GM19025 (cell line): Measurements from ENCODE around the gene LAMA3.
"Not testable (repeated sequence)": the region's sequence is repeated elsewhere in the genome, so short reads cannot be mapped to it uniquely, and the experiment has no call there.

Experiments
- ATAC-seq: cut with Tn5 transposase; IDR thresholded peaks from one replicate; pipeline ENCODE4 v1.9.1; 2021; ENCODE audit warnings: mild to moderate bottlenecking, low read depth, moderate library complexity; ENCODE audit not compliant: unreplicated experiment

Gene LAMA3

GRCh38 chr18:23725827-23726661 is 36.8 kb downstream of the LAMA3 start:
- ATAC-seq: no peak

GRCh38 chr18:23727707-23728493 is 38.6 kb downstream of the LAMA3 start:
- no peak for ATAC-seq

GRCh38 chr18:23730857-23731256 is 41.6 kb downstream of the LAMA3 start:
- ATAC-seq: no peak

- no peak for ATAC-seq
These were observed 42.6 kb downstream of the LAMA3 start for GRCh38 chr18:23731861-23732260.

- ATAC-seq: no peak
These were observed 43.2 kb downstream of the LAMA3 start for GRCh38 chr18:23732439-23732838.

GRCh38 chr18:23733265-23733664 is 44.0 kb downstream of the LAMA3 start:
- not testable (repeated sequence) for ATAC-seq

- ATAC-seq: no peak
These were observed 44.6 kb downstream of the LAMA3 start for GRCh38 chr18:23733895-23734294.

- peak; percentile 69 for ATAC-seq
These were observed 45.8 kb downstream of the LAMA3 start for GRCh38 chr18:23735021-23735464.

GRCh38 chr18:23737578-23737977 is 48.3 kb downstream of the LAMA3 start:
- no peak for ATAC-seq

- no peak for ATAC-seq
These were observed 48.9 kb downstream of the LAMA3 start for GRCh38 chr18:23738151-23738550.

- no peak for ATAC-seq
These were observed 49.3 kb downstream of the LAMA3 start for GRCh38 chr18:23738575-23738974.

GRCh38 chr18:23740105-23740830 is 51.0 kb downstream of the LAMA3 start:
- ATAC-seq: no peak

GRCh38 chr18:23741967-23742366 is 52.7 kb downstream of the LAMA3 start:
- ATAC-seq: peak; percentile 53

- no peak for ATAC-seq
These were observed 54.6 kb downstream of the LAMA3 start for GRCh38 chr18:23743733-23744333.

GRCh38 chr18:23745366-23745765 is 56.1 kb downstream of the LAMA3 start:
- ATAC-seq: no peak

- no peak for ATAC-seq
These were observed 57.6 kb downstream of the LAMA3 start for GRCh38 chr18:23746851-23747250.

- ATAC-seq: no peak
These were observed 63.1 kb downstream of the LAMA3 start for GRCh38 chr18:23752363-23752762.

GRCh38 chr18:23752796-23753195 is 63.5 kb downstream of the LAMA3 start:
- ATAC-seq: no peak

- ATAC-seq: no peak
These were observed 67.6 kb downstream of the LAMA3 start for GRCh38 chr18:23756590-23757436.

GRCh38 chr18:23757437-23757733 is 68.1 kb downstream of the LAMA3 start:
- ATAC-seq: no peak
